GM18870 (cell line): ENCODE results near the gene MAD2L2.

ENCODE experiments used
- ATAC-seq: cut with Tn5 transposase; IDR thresholded peaks from one replicate; pipeline ENCODE4 v1.9.1; 2021; ENCODE audit warnings: moderate library complexity; ENCODE audit not compliant: unreplicated experiment

The MAD2L2 gene

GRCh38 chr1:11681071-11681771 is at the start of gene MAD2L2:
TSS of gene MAD2L2 (minus strand) at chr1:11681148. CDS start at chr1:11680601, 547 bp downstream.
- ATAC-seq = peak; percentile 39

GRCh38 chr1:11730429-11730891 is 49.5 kb upstream of the MAD2L2 start:
- ATAC-seq = no peak

GRCh38 chr1:11729498-11730428 is 48.8 kb upstream of the MAD2L2 start:
- ATAC-seq = no peak

- ATAC-seq = no peak
Measured at GRCh38 chr1:11729155-11729497, 48.2 kb upstream of the MAD2L2 start.

- ATAC-seq = no peak
Measured at GRCh38 chr1:11728126-11728806, 47.3 kb upstream of the MAD2L2 start.

- ATAC-seq = no peak
Measured at GRCh38 chr1:11727119-11727518, 46.2 kb upstream of the MAD2L2 start.

- no peak for ATAC-seq
Measured at GRCh38 chr1:11725616-11726015, 44.7 kb upstream of the MAD2L2 start.

- ATAC-seq = no peak
Measured at GRCh38 chr1:11722538-11722937, 41.6 kb upstream of the MAD2L2 start.

GRCh38 chr1:11721311-11721710 is 40.4 kb upstream of the MAD2L2 start:
- no peak for ATAC-seq

GRCh38 chr1:11720525-11720924 is 39.6 kb upstream of the MAD2L2 start:
- ATAC-seq = no peak

GRCh38 chr1:11720033-11720376 is 39.1 kb upstream of the MAD2L2 start:
- ATAC-seq = no peak

GRCh38 chr1:11719313-11720032 is 38.5 kb upstream of the MAD2L2 start:
- ATAC-seq = no peak

GRCh38 chr1:11714831-11715575 is 34.1 kb upstream of the MAD2L2 start:
- no peak for ATAC-seq

GRCh38 chr1:11713095-11713494 is 32.1 kb upstream of the MAD2L2 start:
- no peak for ATAC-seq

- no peak for ATAC-seq
Measured at GRCh38 chr1:11712285-11712684, 31.3 kb upstream of the MAD2L2 start.

GRCh38 chr1:11711490-11711889 is 30.5 kb upstream of the MAD2L2 start:
- no peak for ATAC-seq

GRCh38 chr1:11708554-11709350 is 27.8 kb upstream of the MAD2L2 start:
- ATAC-seq = no peak

- no peak for ATAC-seq
Measured at GRCh38 chr1:11707621-11708276, 26.8 kb upstream of the MAD2L2 start.

GRCh38 chr1:11706292-11706691 is 25.3 kb upstream of the MAD2L2 start:
- no peak for ATAC-seq
